NB4 (cell line): ENCODE measurements around the gene EIF4G3.
"Not testable (repeated sequence)": the region's sequence is repeated elsewhere in the genome, so short reads cannot be mapped to it uniquely, and the experiment has no call there.

Experiments
- MYC ChIP-seq: IDR thresholded peaks from 2 replicates; pipeline ENCODE4 v1.6.1; 2011; ENCODE audit warnings: low read depth, low read length
- TF ChIP-seq, protein P1 (sequence below): IDR thresholded peaks from one replicate; pipeline ENCODE4 v1.5.1; 2012; ENCODE audit warnings: low read depth, low read length

DNA sequence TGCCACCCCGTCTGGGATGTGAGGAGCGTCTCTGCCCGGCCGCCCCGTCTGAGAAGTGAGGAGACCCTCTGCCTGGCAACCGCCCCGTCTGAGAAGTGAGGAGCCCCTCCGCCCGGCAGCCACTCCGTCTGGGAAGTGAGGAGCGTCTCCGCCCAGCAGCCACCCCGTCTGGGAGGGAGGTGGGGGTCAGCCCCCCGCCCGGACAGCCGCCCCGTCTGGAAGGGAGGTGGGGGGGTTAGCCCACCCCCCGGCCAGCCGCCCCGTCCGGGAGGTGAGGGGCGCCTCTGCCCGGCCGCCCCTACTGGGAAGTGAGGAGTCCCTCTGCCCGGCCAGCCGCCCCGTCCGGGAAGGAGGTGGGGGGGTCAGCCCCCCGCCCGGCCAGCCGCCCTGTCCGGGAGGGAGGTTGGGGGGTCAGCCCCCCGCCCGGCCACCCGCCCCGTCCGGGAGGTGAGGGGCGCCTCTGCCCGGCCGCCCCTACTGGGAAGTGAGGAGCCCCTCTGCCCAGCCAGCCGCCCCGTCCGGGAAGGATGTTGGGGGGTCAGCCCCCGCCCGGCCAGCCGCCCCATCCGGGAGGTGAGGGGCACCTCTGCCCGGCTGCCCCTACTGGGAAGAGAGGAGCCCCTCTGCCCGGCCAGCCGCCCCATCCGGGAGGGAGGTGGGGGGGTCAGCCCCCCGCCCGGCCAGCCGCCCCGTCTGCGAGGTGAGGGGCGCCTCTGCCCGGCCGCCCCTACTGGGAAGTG is 123.3 kb downstream of the EIF4G3 start:
- TF ChIP-seq, protein P1, sequence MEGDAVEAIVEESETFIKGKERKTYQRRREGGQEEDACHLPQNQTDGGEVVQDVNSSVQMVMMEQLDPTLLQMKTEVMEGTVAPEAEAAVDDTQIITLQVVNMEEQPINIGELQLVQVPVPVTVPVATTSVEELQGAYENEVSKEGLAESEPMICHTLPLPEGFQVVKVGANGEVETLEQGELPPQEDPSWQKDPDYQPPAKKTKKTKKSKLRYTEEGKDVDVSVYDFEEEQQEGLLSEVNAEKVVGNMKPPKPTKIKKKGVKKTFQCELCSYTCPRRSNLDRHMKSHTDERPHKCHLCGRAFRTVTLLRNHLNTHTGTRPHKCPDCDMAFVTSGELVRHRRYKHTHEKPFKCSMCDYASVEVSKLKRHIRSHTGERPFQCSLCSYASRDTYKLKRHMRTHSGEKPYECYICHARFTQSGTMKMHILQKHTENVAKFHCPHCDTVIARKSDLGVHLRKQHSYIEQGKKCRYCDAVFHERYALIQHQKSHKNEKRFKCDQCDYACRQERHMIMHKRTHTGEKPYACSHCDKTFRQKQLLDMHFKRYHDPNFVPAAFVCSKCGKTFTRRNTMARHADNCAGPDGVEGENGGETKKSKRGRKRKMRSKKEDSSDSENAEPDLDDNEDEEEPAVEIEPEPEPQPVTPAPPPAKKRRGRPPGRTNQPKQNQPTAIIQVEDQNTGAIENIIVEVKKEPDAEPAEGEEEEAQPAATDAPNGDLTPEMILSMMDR = not testable (repeated sequence)
- TF ChIP-seq MYC = not testable (repeated sequence)
